Mesendoderm (in vitro differentiated cells): ENCODE data around the gene NUBPL.
"Not testable (repeated sequence)": the region's sequence is repeated elsewhere in the genome, so short reads cannot be mapped to it uniquely, and the experiment has no call there.

Source experiments
- DNase-seq: peaks from one replicate; pipeline ENCODE4 v3.0.0; 2013
- H2AK5ac ChIP-seq: 2 replicates; pipeline ENCODE4 v1.6.1; 2013; ENCODE audit warnings: low read length, inconsistent platforms
- H2BK120ac ChIP-seq: 2 replicates; pipeline ENCODE4 v1.6.1; 2013; ENCODE audit warnings: low read depth, mild to moderate bottlenecking, low read length, moderate library complexity, mixed read lengths
- H2BK15ac ChIP-seq: replicated peaks from 2 replicates; pipeline ENCODE4 v1.6.1; 2013; ENCODE audit warnings: low read depth, mild to moderate bottlenecking, moderate library complexity
- H2BK5ac ChIP-seq: 2 replicates; pipeline ENCODE4 v1.6.1; 2013; ENCODE audit warnings: low read length, inconsistent platforms
- H3K18ac ChIP-seq: 2 replicates; pipeline ENCODE4 v1.6.1; 2013; ENCODE audit warnings: mild to moderate bottlenecking, low read length, mixed read lengths
- H3K23ac ChIP-seq: one replicate; pipeline ENCODE4 v1.6.1; 2013; ENCODE audit warnings: low read length
- H3K27ac ChIP-seq: 2 replicates; pipeline ENCODE4 v1.5.1; 2013; ENCODE audit warnings: low read depth, mild to moderate bottlenecking, inconsistent platforms, low read length, moderate library complexity
- H3K27me3 ChIP-seq: 2 replicates; pipeline ENCODE4 v1.6.1; 2013; ENCODE audit warnings: low read length, control low read depth, mild to moderate bottlenecking, inconsistent platforms; ENCODE audit not compliant: insufficient read depth, poor library complexity
- H3K36me3 ChIP-seq: 2 replicates; pipeline ENCODE4 v1.6.1; 2013; ENCODE audit warnings: low read length, inconsistent platforms; ENCODE audit not compliant: control insufficient read depth, insufficient read depth
- H3K4ac ChIP-seq: one replicate; pipeline ENCODE4 v1.6.1; 2013; ENCODE audit warnings: low read depth, mild to moderate bottlenecking, low read length, moderate library complexity
- H3K4me1 ChIP-seq: 2 replicates; pipeline ENCODE4 v1.6.1; 2013; ENCODE audit warnings: low read depth, low read length, inconsistent platforms; ENCODE audit not compliant: control insufficient read depth
- H3K4me2 ChIP-seq: 2 replicates; pipeline ENCODE4 v1.6.1; 2013; ENCODE audit warnings: low read length
- H3K4me3 ChIP-seq: 2 replicates; pipeline ENCODE4 v1.5.1; 2013; ENCODE audit warnings: mild to moderate bottlenecking, low read length
- H3K56ac ChIP-seq: one replicate; pipeline ENCODE4 v1.6.1; 2013; ENCODE audit warnings: low read length
- H3K79me1 ChIP-seq: 2 replicates; pipeline ENCODE4 v1.6.1; 2013; ENCODE audit warnings: low read length, inconsistent platforms
- H3K79me2 ChIP-seq: 2 replicates; pipeline ENCODE4 v1.6.1; 2013; ENCODE audit warnings: mild to moderate bottlenecking, low read length; ENCODE audit not compliant: control insufficient read depth, insufficient read depth
- H3K9ac ChIP-seq: 2 replicates; pipeline ENCODE4 v1.6.1; 2013; ENCODE audit warnings: low read length, inconsistent platforms
- H4K5ac ChIP-seq: one replicate; pipeline ENCODE4 v1.6.1; 2013; ENCODE audit warnings: low read length
- H4K8ac ChIP-seq: one replicate; pipeline ENCODE4 v1.6.1; 2013; ENCODE audit warnings: low read depth, mild to moderate bottlenecking, control low read depth, low read length, moderate library complexity
- WGBS: extraction: QIAGEN DNeasy Blood & Tissue Kit; methylation state at CpG from one replicate; pipeline ENCODE4 v1.1.7; 2013; ENCODE audit warnings: low lambda C conversion rate, missing lambda C conversion rate; ENCODE audit not compliant: insufficient coverage; ENCODE audit errors: extremely low coverage; 5-methylcytosine and 5-hydroxymethylcytosine counted together

The NUBPL gene

GRCh38 chr14:31884776-31885379 lies 323.7 kb downstream of the NUBPL start:
- Histone ChIP-seq H3K4ac (no peak overlapping the region), H2AK5ac (no peak overlapping the region), H3K18ac (no peak overlapping the region), H3K36me3 (no peaks in the 10 kb centered on the region), H3K9ac (no peak overlapping the region), H3K56ac (no peak overlapping the region), H3K4me2 (no peak overlapping the region), H2BK120ac (no peak overlapping the region), H3K27ac (no peak overlapping the region), H3K23ac (no peak overlapping the region), H3K79me2 (no peaks in the 10 kb centered on the region), H3K79me1 (no peaks in the 10 kb centered on the region), H3K4me1 (no peaks in the 10 kb centered on the region), H4K5ac (no peak overlapping the region), H3K4me3 (no peak overlapping the region), H2BK5ac (no peak overlapping the region), H3K27me3 (no peaks in the 10 kb centered on the region), H2BK15ac (no peak overlapping the region), H4K8ac (no peak overlapping the region)
- no CpG with 5 or more reads among the region's 7 CpGs for WGBS
- DNase-seq: peak; percentile 41

- Histone ChIP-seq H3K27ac (no peak overlapping the region), H3K4ac (no peak overlapping the region), H3K79me1 (no peaks in the 10 kb centered on the region), H3K9ac (no peak overlapping the region), H2BK5ac (no peak overlapping the region), H4K8ac (no peak overlapping the region), H3K27me3 (no peaks in the 10 kb centered on the region), H3K18ac (no peak overlapping the region), H3K79me2 (no peaks in the 10 kb centered on the region), H3K4me3 (no peak overlapping the region), H3K36me3 (no peaks in the 10 kb centered on the region), H3K56ac (no peak overlapping the region), H2BK120ac (no peak overlapping the region), H4K5ac (no peak overlapping the region), H2BK15ac (no peak overlapping the region), H3K4me2 (no peak overlapping the region), H2AK5ac (no peak overlapping the region), H3K4me1 (no peaks in the 10 kb centered on the region), H3K23ac (no peak overlapping the region)
- DNase-seq: no peak
- no CpG with 5 or more reads among the region's 3 CpGs for WGBS
Measured at GRCh38 chr14:31886156-31886835, 325.1 kb downstream of the NUBPL start.

- Histone ChIP-seq H2BK120ac (no peak overlapping the region), H3K18ac (no peak overlapping the region)
- no CpG with 5 or more reads among the region's 4 CpGs for WGBS
Measured at GRCh38 chr14:31887929-31888580, 326.9 kb downstream of the NUBPL start.

GRCh38 chr14:31889297-31889696 lies 328.1 kb downstream of the NUBPL start:
- no peak overlapping the region for H2BK5ac ChIP-seq
- H3K27me3 ChIP-seq: no peaks in the 10 kb centered on the region
- H3K27ac ChIP-seq: no peak overlapping the region
- no peak overlapping the region for H2BK15ac ChIP-seq
- H3K18ac ChIP-seq: no peak overlapping the region
- no peak overlapping the region for H3K56ac ChIP-seq
- no peaks in the 10 kb centered on the region for H3K79me2 ChIP-seq
- no peaks in the 10 kb centered on the region for H3K4me1 ChIP-seq
- H3K4me3 ChIP-seq: no peak overlapping the region
- H2AK5ac ChIP-seq: no peak overlapping the region
- H3K4me2 ChIP-seq: no peak overlapping the region
- no CpG with 5 or more reads among the region's 2 CpGs for WGBS
- no peaks in the 10 kb centered on the region for H3K36me3 ChIP-seq
- no peak overlapping the region for H4K8ac ChIP-seq
- H3K9ac ChIP-seq: no peak overlapping the region
- H2BK120ac ChIP-seq: no peak overlapping the region
- H3K4ac ChIP-seq: no peak overlapping the region
- no peaks in the 10 kb centered on the region for H3K79me1 ChIP-seq
- H3K23ac ChIP-seq: no peak overlapping the region
- no peak for DNase-seq
- no peak overlapping the region for H4K5ac ChIP-seq

More at GRCh38 chr14:31887929-31888580, 326.9 kb downstream of the NUBPL start:
- no peak overlapping the region for H3K27ac ChIP-seq
- H3K9ac ChIP-seq: no peak overlapping the region
- H3K4me1 ChIP-seq: no peaks in the 10 kb centered on the region
- H3K56ac ChIP-seq: no peak overlapping the region
- no peak for DNase-seq
- no peak overlapping the region for H3K4ac ChIP-seq
- no peak overlapping the region for H4K8ac ChIP-seq
- no peak overlapping the region for H3K4me3 ChIP-seq
- no peaks in the 10 kb centered on the region for H3K27me3 ChIP-seq
- H3K79me2 ChIP-seq: no peaks in the 10 kb centered on the region
- no peak overlapping the region for H2AK5ac ChIP-seq
- no peak overlapping the region for H4K5ac ChIP-seq
- no peak overlapping the region for H3K23ac ChIP-seq
- no peaks in the 10 kb centered on the region for H3K79me1 ChIP-seq
- no peak overlapping the region for H3K4me2 ChIP-seq
- H3K36me3 ChIP-seq: no peaks in the 10 kb centered on the region
- H2BK15ac ChIP-seq: no peak overlapping the region
- H2BK5ac ChIP-seq: no peak overlapping the region

- not testable (repeated sequence) for H3K18ac ChIP-seq, H3K4me3 ChIP-seq, H2BK15ac ChIP-seq, H3K27ac ChIP-seq, H3K27me3 ChIP-seq, H2BK5ac ChIP-seq, H3K4me2 ChIP-seq, H3K56ac ChIP-seq, H3K4ac ChIP-seq, H2BK120ac ChIP-seq, DNase-seq, H3K4me1 ChIP-seq, H4K8ac ChIP-seq, H3K79me1 ChIP-seq, H3K79me2 ChIP-seq, H3K36me3 ChIP-seq, H3K9ac ChIP-seq, H3K23ac ChIP-seq, H4K5ac ChIP-seq, H2AK5ac ChIP-seq
- no CpG with 5 or more reads among the region's 4 CpGs for WGBS
Measured at GRCh38 chr14:31890202-31890601, 329.0 kb downstream of the NUBPL start.
